CD4-positive, alpha-beta T cell (primary cell): Measurements from ENCODE around the gene PI4KB. TPM values are rescaled to one million over a fixed set of nuclear protein-coding genes. Genes with fewer than 3 reads are reported as not detected.

Source experiments
- ATAC-seq: fragments of 200-7000 bp; cut with Tn5 transposase; one replicate; pipeline ENCODE4 v1.10.0; 2022; ENCODE audit warnings: mild to moderate bottlenecking; ENCODE audit not compliant: poor library complexity
- CTCF ChIA-PET: fragments of 350-600 bp; sonication (Branson Sonifier 250); formaldehyde crosslinking; loops from one replicate; lab custom pipeline; 2021; ENCODE audit warnings: antibody characterized with exemption, inconsistent platforms; lab: Charles Lee
- POLR2A ChIA-PET: fragments of 350-600 bp; sonication (Branson Sonifier 250); formaldehyde crosslinking; loops from one replicate; lab custom pipeline; 2021; ENCODE audit warnings: antibody characterized with exemption, inconsistent platforms; lab: Charles Lee
- DNase-seq, 14 experiments: peaks; one replicate each; pipeline ENCODE4 v3.0.0-alpha.2; 2013 to 2020; ENCODE audit warnings: mixed read lengths in 2 of 14
- H3K27ac ChIP-seq, 2 donors: one replicate each; pipeline versions ENCODE4 v1.5.1 to v1.7.0; 2013; ENCODE audit warnings: low read length in 2 of 2, low read depth in 1 of 2, mild to moderate bottlenecking in 1 of 2
- H3K27me3 ChIP-seq, 2 experiments: 1 replicate in 1 of 2; 2 replicates in 1 of 2; pipeline versions ENCODE4 v1.6.1 to v1.7.0; 2013; ENCODE audit warnings: low read length in 2 of 2, control low read depth in 1 of 2, mild to moderate bottlenecking in 1 of 2, moderate library complexity in 1 of 2; ENCODE audit not compliant: insufficient read depth in 2 of 2, control insufficient read depth in 1 of 2
- H3K36me3 ChIP-seq: one replicate; pipeline ENCODE4 v1.6.1; 2013; ENCODE audit warnings: low read length, control low read depth; ENCODE audit not compliant: insufficient read depth
- H3K4me1 ChIP-seq: one replicate; pipeline ENCODE4 v1.6.1; 2013; ENCODE audit warnings: low read length, control low read depth; ENCODE audit not compliant: insufficient read depth
- H3K4me3 ChIP-seq: one replicate; pipeline ENCODE4 v1.5.1; 2013; ENCODE audit warnings: mild to moderate bottlenecking, low read length, moderate library complexity
- H3K9me3 ChIP-seq, 2 experiments: 1 replicate in 1 of 2; 2 replicates in 1 of 2; pipeline versions ENCODE4 v1.6.1 to v1.7.0; 2013; ENCODE audit warnings: low read length in 2 of 2, mild to moderate bottlenecking in 2 of 2, control low read depth in 1 of 2, moderate library complexity in 1 of 2; ENCODE audit not compliant: control insufficient read depth in 1 of 2, insufficient read depth in 1 of 2
- H3K27ac Mint-ChIP-seq: one replicate; pipeline ENCODE4 v1.8.0; 2020; ENCODE audit warnings: mixed read lengths
- H3K27me3 Mint-ChIP-seq: one replicate; pipeline ENCODE4 v1.8.0; 2021; ENCODE audit warnings: mixed read lengths
- H3K36me3 Mint-ChIP-seq: one replicate; pipeline ENCODE4 v1.8.0; 2021; ENCODE audit warnings: low read depth, mixed read lengths
- H3K4me1 Mint-ChIP-seq: one replicate; pipeline ENCODE4 v1.8.0; 2021; ENCODE audit warnings: low read depth, mixed read lengths
- H3K4me3 Mint-ChIP-seq: one replicate; pipeline ENCODE4 v1.8.0; 2020; ENCODE audit warnings: mild to moderate bottlenecking, mixed read lengths
- H3K9me3 Mint-ChIP-seq: one replicate; pipeline ENCODE4 v1.8.0; 2020; ENCODE audit warnings: mixed read lengths
- intact Hi-C, 2 experiments: fragments of 100-400 bp; cut with DNase I in 1 of 2; cut with micrococcal nuclease in 1 of 2; formaldehyde crosslinking; loops; one replicate each; pipeline versions ENCODE4 v1.15.1 to v1.9.0; 2023 to 2025; cut with DNase I, micrococcal nuclease
- total RNA-seq, 174 experiments: library from RNA in 2 of 174; stranded (reverse) in 2 of 174; gene quantifications; one replicate each; pipeline ENCODE4 v1.2.3 and lab custom pipeline; 2021 to 2026
- TF ChIP-seq, protein P1 (sequence below): fragments of 200-600 bp; IDR thresholded peaks from one replicate; pipeline ENCODE4 v1.8.0; 2022; ENCODE audit warnings: antibody characterized with exemption, mild to moderate bottlenecking

The PI4KB gene
- total RNA-seq, 2 experiments from 2014 or later: 50.2 to 51.0 TPM

DNA sequence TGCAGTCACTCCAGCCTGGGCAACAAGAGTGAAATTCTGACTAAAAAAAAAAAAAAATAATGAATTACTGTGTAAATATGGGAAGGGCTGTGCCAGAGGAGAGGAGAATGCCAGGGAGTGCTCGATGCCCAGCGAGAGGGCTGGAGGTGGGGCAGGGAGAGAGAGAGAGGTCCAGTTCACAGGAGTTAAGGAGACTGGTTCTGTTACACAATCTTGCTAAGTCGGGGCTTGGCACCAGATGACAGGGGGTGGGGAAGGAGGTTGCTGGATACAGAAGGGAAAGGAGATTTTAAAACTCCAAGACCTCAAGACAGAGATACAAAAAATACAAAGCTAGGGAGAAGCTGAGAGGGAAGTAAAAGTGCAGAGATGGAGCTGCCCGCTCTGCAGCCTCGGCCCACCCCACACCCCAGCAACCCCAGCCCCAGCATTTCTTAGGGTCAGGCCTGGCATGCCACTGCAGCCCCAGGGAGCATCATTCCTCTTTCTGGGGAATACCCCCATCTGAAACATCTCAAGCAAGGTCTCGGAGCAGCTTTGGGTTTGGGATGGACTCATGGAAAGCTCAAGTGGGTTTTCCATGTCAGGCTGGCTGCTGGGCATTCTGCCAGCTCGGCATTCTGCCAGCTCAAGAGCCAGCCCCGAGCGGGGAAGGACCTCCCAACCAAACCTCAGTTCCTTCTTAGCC is 44.3 kb upstream of the PI4KB start:
- DNase-seq (no peak), ATAC-seq (no peak)
- Mint-ChIP-seq H3K27me3 (no peaks in the 10 kb centered on the region), H3K9me3 (no peaks in the 10 kb centered on the region), H3K36me3 (no peaks in the 10 kb centered on the region), H3K27ac (no peak overlapping the region), H3K4me1 (no peaks in the 10 kb centered on the region), H3K4me3 (no peak overlapping the region)
- Histone ChIP-seq H3K27me3 (no peaks in the 10 kb centered on the region), H3K36me3 (no peaks in the 10 kb centered on the region), H3K27ac (no peak overlapping the region), H3K4me3 (no peak overlapping the region), H3K9me3 (no peaks in the 10 kb centered on the region), H3K4me1 (no peaks in the 10 kb centered on the region)
- intact Hi-C loops: loop anchor here in 1 of 2 experiments (5.0 kb wide), 1 partner anchor 464 kb away; no protein-coding TSS in a partner anchor
- ChIA-PET POLR2A (no interaction called here), CTCF (no interaction called here)
- TF ChIP-seq, protein P1, sequence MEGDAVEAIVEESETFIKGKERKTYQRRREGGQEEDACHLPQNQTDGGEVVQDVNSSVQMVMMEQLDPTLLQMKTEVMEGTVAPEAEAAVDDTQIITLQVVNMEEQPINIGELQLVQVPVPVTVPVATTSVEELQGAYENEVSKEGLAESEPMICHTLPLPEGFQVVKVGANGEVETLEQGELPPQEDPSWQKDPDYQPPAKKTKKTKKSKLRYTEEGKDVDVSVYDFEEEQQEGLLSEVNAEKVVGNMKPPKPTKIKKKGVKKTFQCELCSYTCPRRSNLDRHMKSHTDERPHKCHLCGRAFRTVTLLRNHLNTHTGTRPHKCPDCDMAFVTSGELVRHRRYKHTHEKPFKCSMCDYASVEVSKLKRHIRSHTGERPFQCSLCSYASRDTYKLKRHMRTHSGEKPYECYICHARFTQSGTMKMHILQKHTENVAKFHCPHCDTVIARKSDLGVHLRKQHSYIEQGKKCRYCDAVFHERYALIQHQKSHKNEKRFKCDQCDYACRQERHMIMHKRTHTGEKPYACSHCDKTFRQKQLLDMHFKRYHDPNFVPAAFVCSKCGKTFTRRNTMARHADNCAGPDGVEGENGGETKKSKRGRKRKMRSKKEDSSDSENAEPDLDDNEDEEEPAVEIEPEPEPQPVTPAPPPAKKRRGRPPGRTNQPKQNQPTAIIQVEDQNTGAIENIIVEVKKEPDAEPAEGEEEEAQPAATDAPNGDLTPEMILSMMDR: no peak

DNA sequence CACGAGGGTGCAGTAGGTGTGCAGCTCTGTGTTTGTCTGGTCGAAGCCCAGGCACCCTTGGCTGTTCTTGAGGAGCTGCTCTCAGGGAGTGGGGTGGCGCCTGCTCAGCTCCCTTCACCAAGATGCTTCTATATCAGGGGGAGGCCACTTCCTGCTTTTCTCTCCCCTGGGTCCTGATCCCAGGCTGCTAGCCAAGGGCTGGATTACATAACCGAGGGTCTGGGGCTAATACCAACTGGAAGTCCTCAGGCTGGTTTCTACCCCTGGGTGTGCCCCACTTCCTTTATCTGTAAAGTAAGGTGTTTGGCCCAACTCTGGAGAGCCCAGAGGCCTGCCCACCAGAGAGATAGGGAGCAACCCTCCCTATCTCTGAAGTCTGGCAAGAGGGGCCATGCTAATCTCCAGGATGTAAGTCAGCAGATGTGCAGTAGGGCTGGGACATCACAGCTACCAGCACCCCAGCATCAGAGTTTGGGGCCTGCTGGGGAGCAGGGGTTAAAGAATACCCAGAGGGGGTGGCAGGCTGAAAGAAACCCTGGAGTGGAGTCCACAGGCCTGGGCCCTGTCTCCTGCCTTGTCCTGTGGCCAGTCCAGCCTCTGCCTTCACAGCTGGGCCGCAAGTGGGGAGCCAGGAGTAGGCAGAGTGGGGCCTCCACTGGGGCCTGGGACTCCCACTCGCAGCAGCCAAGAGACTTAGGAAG is 43.1 kb upstream of the PI4KB start:
- Histone ChIP-seq H3K9me3 (no peaks in the 10 kb centered on the region), H3K4me3 (no peak overlapping the region), H3K4me1 (no peaks in the 10 kb centered on the region), H3K36me3 (no peaks in the 10 kb centered on the region), H3K27me3 (no peaks in the 10 kb centered on the region), H3K27ac (no peak overlapping the region)
- no peaks in the 10 kb centered on the region for H3K36me3 Mint-ChIP-seq
- H3K27me3 Mint-ChIP-seq: no peaks in the 10 kb centered on the region
- ATAC-seq: no peak
- no peak overlapping the region for H3K4me3 Mint-ChIP-seq
- POLR2A ChIA-PET: no interaction called here
- H3K9me3 Mint-ChIP-seq: no peaks in the 10 kb centered on the region
- H3K4me1 Mint-ChIP-seq: no peaks in the 10 kb centered on the region
- CTCF ChIA-PET: no interaction called here
- H3K27ac Mint-ChIP-seq: no peak overlapping the region
- intact Hi-C loops: loop anchor here in 1 of 2 experiments (5.0 kb wide), 1 partner anchor 463 kb away; no protein-coding TSS in a partner anchor
- TF ChIP-seq, protein P1: no peak
- no peak for DNase-seq

DNA sequence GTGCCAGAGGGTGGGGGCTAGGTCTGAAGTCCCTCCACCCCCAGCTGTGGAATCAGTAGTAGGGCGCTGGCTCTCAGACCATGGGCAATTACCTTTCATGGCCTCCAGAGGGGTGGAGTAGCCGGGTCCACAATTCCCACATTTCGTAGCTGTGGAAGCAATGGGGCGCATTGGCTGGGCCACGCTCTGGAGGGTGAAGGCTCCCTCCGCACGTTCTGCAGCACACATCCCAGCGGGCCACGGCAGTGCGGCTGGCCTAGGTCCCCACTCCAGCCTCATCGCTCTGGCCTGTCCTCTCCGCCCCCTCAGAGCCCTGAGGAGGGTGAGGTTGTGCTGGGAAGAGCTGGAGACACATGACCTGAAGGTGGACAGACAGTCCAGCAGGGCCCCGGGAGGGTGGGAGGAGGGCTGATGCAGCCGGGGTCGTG is 42.4 kb upstream of the PI4KB start:
- intact Hi-C loops: loop anchor here in 1 of 2 experiments (5.0 kb wide), 1 partner anchor 462 kb away; no protein-coding TSS in a partner anchor
- Mint-ChIP-seq H3K4me3 (no peak overlapping the region), H3K27ac (no peak overlapping the region), H3K27me3 (no peaks in the 10 kb centered on the region), H3K9me3 (no peaks in the 10 kb centered on the region), H3K4me1 (no peaks in the 10 kb centered on the region), H3K36me3 (no peaks in the 10 kb centered on the region)
- no peaks in the 10 kb centered on the region for H3K4me1 ChIP-seq
- ATAC-seq: no peak
- TF ChIP-seq, protein P1: no peak
- no peak overlapping the region for H3K4me3 ChIP-seq
- ChIA-PET POLR2A (no interaction called here), CTCF (no interaction called here)
- no peaks in the 10 kb centered on the region for H3K36me3 ChIP-seq
- no peaks in the 10 kb centered on the region for H3K9me3 ChIP-seq
- H3K27ac ChIP-seq: no peak overlapping the region
- DNase-seq: no peak
- H3K27me3 ChIP-seq: no peaks in the 10 kb centered on the region
